ENCODE results near the gene CNPPD1.

Gene CNPPD1

DNA sequence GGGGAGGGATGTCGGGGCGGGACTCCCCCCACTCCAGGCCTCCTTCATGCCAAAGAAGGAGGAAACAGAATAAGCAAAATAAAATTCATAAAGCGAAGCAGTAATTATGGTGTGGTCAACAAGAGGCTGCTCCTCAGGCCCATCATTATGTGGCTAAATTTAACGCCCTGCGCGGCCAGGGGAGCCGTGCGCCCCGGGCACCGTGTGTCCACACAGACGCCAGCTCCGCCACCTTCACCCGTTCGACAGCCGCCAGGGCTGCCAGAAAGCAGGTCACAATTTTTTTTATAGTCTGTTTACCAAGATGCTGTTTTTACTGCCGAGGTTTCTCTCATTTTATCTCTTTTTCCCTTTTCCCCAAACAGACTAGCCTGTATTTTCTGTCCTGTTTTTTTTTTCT lies 47.1 kb downstream of the CNPPD1 start:
- H3K4me3 ChIP-seq (ENCODE audit: low read depth, low read length) = no peak overlapping the region
- DNase-seq (ENCODE audit: low read depth) = no peak

DNA sequence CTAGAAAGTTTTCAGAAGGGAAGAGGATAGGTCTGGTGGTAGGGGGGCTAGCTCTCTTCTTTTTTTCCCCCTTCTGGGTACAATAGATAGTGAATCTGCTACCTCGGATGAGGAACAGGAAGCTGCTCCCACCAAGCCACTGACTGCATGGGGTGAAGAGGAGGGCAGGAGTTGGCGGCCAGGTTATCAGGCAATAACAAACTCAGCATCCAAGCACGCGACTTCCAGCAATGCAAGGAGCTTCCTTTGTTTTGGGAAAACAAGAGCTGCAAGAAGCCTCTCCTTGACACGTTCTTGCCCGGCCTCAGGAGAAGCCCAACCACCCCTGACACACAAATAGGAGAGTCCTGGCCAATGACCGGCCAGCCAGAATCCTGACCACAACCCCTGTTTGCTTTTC lies 48.3 kb downstream of the CNPPD1 start:
- no peak overlapping the region for H3K4me3 ChIP-seq (ENCODE audit: low read depth, low read length)
- DNase-seq (ENCODE audit: low read depth) = no peak
- TF ChIP-seq, protein P1, sequence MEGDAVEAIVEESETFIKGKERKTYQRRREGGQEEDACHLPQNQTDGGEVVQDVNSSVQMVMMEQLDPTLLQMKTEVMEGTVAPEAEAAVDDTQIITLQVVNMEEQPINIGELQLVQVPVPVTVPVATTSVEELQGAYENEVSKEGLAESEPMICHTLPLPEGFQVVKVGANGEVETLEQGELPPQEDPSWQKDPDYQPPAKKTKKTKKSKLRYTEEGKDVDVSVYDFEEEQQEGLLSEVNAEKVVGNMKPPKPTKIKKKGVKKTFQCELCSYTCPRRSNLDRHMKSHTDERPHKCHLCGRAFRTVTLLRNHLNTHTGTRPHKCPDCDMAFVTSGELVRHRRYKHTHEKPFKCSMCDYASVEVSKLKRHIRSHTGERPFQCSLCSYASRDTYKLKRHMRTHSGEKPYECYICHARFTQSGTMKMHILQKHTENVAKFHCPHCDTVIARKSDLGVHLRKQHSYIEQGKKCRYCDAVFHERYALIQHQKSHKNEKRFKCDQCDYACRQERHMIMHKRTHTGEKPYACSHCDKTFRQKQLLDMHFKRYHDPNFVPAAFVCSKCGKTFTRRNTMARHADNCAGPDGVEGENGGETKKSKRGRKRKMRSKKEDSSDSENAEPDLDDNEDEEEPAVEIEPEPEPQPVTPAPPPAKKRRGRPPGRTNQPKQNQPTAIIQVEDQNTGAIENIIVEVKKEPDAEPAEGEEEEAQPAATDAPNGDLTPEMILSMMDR (IDR thresholded peaks at IDR 0.05; ENCODE audit: low read depth, low read length, missing control alignments) = no peak

More for the DNA sequence above, 47.1 kb downstream of the CNPPD1 start:
- TF ChIP-seq, protein P1 (IDR thresholded peaks at IDR 0.05; ENCODE audit: low read depth, low read length, missing control alignments) = no peak

DNA sequence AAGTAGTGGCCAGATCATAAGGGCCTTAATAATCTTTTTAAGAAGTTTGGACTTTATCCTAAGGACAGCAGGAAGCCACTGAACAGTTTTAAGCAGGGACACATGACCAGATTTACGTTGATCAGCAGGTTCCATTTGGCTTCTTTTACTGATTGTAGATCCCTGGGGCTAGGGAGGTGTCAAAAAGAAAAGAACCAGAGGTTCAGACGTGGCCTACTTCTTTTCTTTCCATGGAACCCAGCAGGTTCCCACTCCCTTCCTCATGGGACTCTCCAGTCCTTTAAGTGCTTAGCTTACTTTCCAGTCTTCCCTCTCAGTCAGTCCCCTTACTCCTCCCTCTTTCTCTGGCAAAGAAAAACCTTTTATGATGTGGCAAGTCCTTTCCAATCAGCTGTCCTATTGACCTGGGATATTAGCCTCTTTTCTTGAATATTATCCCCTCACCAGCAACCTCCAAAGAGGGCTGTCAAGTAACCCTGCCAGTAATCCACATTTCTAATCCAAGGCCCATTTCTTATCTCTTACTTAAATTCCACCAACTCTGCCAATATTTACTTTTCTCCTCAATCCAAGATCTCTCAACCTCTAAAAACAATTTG lies 49.6 kb downstream of the CNPPD1 start:
- TF ChIP-seq, protein P1 (IDR thresholded peaks at IDR 0.05; ENCODE audit: low read depth, low read length, missing control alignments) = no peak
- H3K4me3 ChIP-seq (ENCODE audit: low read depth, low read length) = no peak overlapping the region
- DNase-seq (ENCODE audit: low read depth) = no peak

DNA sequence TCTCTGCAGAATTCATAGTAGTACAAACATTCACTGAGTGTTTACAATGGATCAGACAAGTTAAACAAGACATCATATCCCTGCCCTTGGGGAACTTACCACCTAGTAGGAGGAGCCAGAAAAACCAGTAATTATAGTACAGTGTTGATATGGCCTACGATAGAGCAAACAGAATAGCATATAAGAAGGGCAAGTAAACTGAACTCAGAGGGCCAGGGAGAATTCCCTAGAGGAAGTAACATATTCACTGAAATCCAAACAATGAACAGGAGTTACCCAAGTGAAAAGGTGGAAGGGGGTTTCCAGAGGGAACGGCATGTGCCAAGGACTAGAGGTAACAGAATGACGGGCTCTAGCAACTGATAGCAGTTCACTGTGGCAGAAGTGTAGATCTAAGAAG lies 50.2 kb downstream of the CNPPD1 start:
- no peak overlapping the region for H3K4me3 ChIP-seq (ENCODE audit: low read depth, low read length)
- no peak for DNase-seq (ENCODE audit: low read depth)
- TF ChIP-seq, protein P1 (IDR thresholded peaks at IDR 0.05; ENCODE audit: low read depth, low read length, missing control alignments) = no peak

DNA sequence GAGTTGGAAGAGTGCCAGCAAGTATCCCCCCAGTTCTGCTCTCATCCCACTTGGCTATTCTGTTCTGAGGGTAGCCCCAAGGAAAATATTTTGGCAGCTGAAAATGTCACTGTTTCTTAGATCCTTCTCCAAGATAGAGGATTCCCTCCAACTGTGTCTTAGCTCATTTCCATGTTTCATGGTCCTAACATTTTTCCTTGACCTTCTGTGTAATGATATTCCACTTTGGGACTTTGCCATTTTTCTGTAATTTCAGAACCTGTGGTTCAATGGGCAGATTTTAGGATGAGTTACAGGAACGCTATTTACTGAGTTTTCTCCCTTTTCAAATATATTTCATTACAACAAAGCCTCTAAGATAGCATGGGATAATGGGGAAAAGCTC lies 50.8 kb downstream of the CNPPD1 start:
- TF ChIP-seq, protein P1 (IDR thresholded peaks at IDR 0.05; ENCODE audit: low read depth, low read length, missing control alignments) = no peak
- H3K4me3 ChIP-seq (ENCODE audit: low read depth, low read length) = no peak overlapping the region

DNA sequence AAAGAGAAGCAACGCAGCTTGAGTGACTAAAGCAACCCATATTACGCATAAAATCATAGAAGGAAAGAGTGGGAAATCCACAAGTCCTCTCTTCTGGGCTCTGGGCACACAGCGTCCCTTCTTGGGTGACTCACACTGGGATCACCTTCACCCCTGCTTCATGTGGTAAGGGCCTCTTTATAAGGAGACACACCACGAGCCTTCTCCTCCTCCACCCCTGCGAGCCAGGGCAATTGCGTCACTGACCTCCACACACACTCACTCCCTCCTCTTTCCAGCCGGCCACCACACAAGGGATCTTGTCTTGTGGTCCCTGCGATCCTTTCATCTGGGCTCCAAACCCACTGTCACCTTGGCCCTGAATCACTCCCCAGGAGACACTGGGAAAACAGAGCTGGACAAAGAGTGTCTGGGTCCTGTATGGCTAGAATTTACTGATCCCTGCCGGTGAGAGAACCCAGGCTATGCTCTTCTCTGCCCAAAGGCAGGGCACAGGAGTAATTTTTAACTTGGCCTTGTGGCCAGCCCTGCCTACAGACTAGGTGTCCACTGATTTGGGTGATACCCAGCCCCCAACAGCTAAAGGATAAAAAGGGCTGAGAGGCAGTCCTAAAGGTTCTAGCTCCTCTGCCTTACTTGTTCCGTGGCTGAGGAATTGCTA lies 51.4 kb downstream of the CNPPD1 start:
- no peak for DNase-seq (ENCODE audit: low read depth)
- H3K4me3 ChIP-seq (ENCODE audit: low read depth, low read length) = no peak overlapping the region
- TF ChIP-seq, protein P1 (IDR thresholded peaks at IDR 0.05; ENCODE audit: low read depth, low read length, missing control alignments) = no peak

More for the DNA sequence above, 50.8 kb downstream of the CNPPD1 start:
- no peak for DNase-seq (ENCODE audit: low read depth)

Measured in GM12864 (cell line).